GM12878 (cell line): ENCODE measurements around the gene MUC5B. TPM values are rescaled to one million over a fixed set of nuclear protein-coding genes. Genes with fewer than 3 reads are reported as not detected.
A peak's percentile ranks its signal among the peaks of the same experiment; 100 is the strongest.

Experiments used
- CHD1 ChIP-seq: IDR thresholded peaks from 2 replicates; pipeline ENCODE4 v1.6.1; 2012; ENCODE audit warnings: low read depth, low read length, improper control_type of control experiment
- DPF2 ChIP-seq: fragments of 450-650 bp; IDR thresholded peaks from 2 replicates; pipeline ENCODE4 v1.6.1; 2017; ENCODE audit warnings: mild to moderate bottlenecking
- FOS ChIP-seq: IDR thresholded peaks from 3 replicates; pipeline ENCODE4 v1.6.1; 2011; ENCODE audit warnings: borderline replicate concordance; ENCODE audit not compliant: insufficient read length; ENCODE audit errors: extremely low read depth
- KAT2A ChIP-seq: conservative IDR thresholded peaks from 2 replicates; pipeline ENCODE4 v1.6.1; 2011; ENCODE audit warnings: low read depth, low read length; ENCODE audit not compliant: control insufficient read depth
- MYC ChIP-seq: IDR thresholded peaks from 2 replicates; pipeline ENCODE4 v1.6.1; 2011; ENCODE audit warnings: mild to moderate bottlenecking, low read length, moderate library complexity, inconsistent platforms; ENCODE audit not compliant: insufficient read depth, insufficient replicate concordance, insufficient read length, severe bottlenecking
- RCOR1 ChIP-seq: conservative IDR thresholded peaks from 2 replicates; pipeline ENCODE4 v1.6.1; 2012; ENCODE audit warnings: low read depth, low read length, improper control_type of control experiment
- RUNX3 ChIP-seq: IDR thresholded peaks from 2 replicates; pipeline ENCODE4 v1.6.1; 2012; ENCODE audit warnings: low read length, inconsistent platforms
- SPI1 ChIP-seq: IDR thresholded peaks from 2 replicates; pipeline ENCODE4 v1.6.1; 2011; ENCODE audit warnings: low read depth, mild to moderate bottlenecking, low read length, moderate library complexity, borderline replicate concordance; ENCODE audit not compliant: insufficient read depth
- SREBF1 ChIP-seq: IDR thresholded peaks from 2 replicates; pipeline ENCODE4 v1.6.1; 2012; ENCODE audit warnings: mild to moderate bottlenecking, low read length
- STAT3 ChIP-seq: IDR thresholded peaks from 2 replicates; pipeline ENCODE4 v1.6.1; 2011; ENCODE audit warnings: low read depth, low read length, improper control_type of control experiment
- TARDBP ChIP-seq: IDR thresholded peaks from 2 replicates; pipeline ENCODE4 v1.6.1; 2016; ENCODE audit warnings: borderline replicate concordance
- YBX1 ChIP-seq: fragments of 450-650 bp; IDR thresholded peaks from 2 replicates; pipeline ENCODE4 v1.6.1; 2016; ENCODE audit warnings: antibody characterized with exemption
- ZBTB4 ChIP-seq: fragments of 450-650 bp; formaldehyde crosslinking; IDR thresholded peaks from 2 replicates; pipeline ENCODE4 v1.4.0; 2022; ENCODE audit warnings: mild to moderate bottlenecking, moderate library complexity
- polyA plus RNA-seq, 11 experiments: library from polyadenylated mRNA; depleted of rRNA in 4 of 11; unstranded in 6 of 11; stranded (reverse) in 5 of 11; fragments of >200 nt; fragmentation: Nextera tagmentation in 4 of 11; fragmentation: Illumina TruSeq in 1 of 11; extraction: Ambion mirVana in 4 of 11; extraction: Trizol in 1 of 11; gene quantifications; 1 replicate in 1 of 11; 2 replicates in 10 of 11; pipeline versions ENCODE4 v1.2.1 to v1.2.3, GENCODE V29; 2011 to 2016; ENCODE audit warnings: inconsistent platforms in 2 of 11, missing spikeins in 2 of 11, low read depth in 1 of 11
- total RNA-seq, 4 experiments: library from RNA; depleted of rRNA in 3 of 4; stranded (reverse); fragments of >200 nt in 3 of 4; fragmentation: Illumina TruSeq in 1 of 4; extraction: Trizol in 1 of 4; gene quantifications; 2 replicates each; pipeline versions ENCODE4 v1.2.1 to v1.2.3, GENCODE V29; 2013 to 2021
- TF ChIP-seq, protein P1 (sequence below): fragments of 450-650 bp; IDR thresholded peaks from 2 replicates; pipeline ENCODE4 v1.6.1; 2017; ENCODE audit warnings: mild to moderate bottlenecking, moderate library complexity
- TF ChIP-seq, protein P2 (sequence below): IDR thresholded peaks from 2 replicates; pipeline ENCODE4 v1.6.1; 2011; ENCODE audit warnings: low read depth, low read length, improper control_type of control experiment, borderline replicate concordance
- TF ChIP-seq, protein P3 (sequence below): IDR thresholded peaks from 2 replicates; pipeline ENCODE4 v1.6.1; 2012; ENCODE audit warnings: low read depth, low read length, improper control_type of control experiment
- TF ChIP-seq, protein P4 (sequence below): fragments of 450-650 bp; IDR thresholded peaks from 2 replicates; pipeline ENCODE4 v1.6.1; 2018; ENCODE audit warnings: borderline replicate concordance, mild to moderate bottlenecking; ENCODE audit not compliant: partially characterized antibody

Gene MUC5B
- total and polyA plus RNA-seq, 10 of the 15 experiments (the other 5 are each of a cell fraction or from before 2014, with no cell fraction given), result 1.5 TPM; not detected in 9

DNA sequence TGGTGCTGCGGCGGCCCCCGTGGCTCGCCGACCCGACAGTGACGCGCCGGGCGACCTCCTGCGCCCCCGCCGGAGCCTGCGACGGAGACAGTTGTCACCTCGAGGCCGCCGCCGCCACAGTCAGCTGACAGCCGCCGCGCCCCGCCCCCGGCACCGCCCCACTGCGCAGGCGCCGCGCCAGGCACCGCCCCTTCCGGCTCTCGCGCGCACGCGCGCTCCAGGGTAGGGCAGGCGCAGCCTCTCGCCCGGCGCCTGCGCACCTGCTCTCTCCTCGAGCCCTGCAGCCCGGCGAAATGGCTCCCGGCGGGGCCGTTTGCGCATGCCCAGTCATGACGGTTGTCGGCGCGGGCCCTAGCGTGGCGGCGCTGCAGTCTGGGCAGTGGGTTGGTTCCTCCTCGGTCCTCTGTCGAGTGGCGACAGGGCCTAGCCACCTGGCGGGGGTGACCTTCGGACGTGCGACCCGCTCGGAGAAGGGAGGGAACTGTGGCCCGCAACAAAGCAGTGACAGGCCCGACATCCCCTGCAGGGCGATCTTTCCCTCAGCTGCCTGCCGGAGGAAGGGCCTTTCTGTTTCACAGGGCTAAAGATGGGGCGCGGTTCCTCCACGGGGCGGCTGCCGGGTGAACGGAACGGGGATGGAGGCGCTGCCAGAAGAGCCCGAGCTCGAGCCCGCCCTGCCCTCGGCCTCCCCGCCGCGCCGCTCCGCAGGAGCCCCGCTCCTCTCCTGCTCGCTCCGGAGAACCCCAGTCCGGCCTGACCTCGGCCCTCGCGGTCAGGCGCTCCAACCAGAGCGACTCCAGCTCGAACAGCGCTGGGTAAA lies 86.8 kb downstream of the MUC5B start, which contains the start of gene TOLLIP (continued):
- TF ChIP-seq STAT3 (no peak), KAT2A (no peak), TARDBP (no peak), RUNX3 (peak; percentile 23; the same call in 1 of the 2 replicates), RCOR1 (no peak), SPI1 (no peak), ZBTB4 (CRISPR knock-in tag) (no peak), CHD1 (no peak), FOS (no peak), SREBF1 (no peak), YBX1 (no peak), DPF2 (peak; percentile 93), MYC (no peak)
- TF ChIP-seq, protein P1, sequence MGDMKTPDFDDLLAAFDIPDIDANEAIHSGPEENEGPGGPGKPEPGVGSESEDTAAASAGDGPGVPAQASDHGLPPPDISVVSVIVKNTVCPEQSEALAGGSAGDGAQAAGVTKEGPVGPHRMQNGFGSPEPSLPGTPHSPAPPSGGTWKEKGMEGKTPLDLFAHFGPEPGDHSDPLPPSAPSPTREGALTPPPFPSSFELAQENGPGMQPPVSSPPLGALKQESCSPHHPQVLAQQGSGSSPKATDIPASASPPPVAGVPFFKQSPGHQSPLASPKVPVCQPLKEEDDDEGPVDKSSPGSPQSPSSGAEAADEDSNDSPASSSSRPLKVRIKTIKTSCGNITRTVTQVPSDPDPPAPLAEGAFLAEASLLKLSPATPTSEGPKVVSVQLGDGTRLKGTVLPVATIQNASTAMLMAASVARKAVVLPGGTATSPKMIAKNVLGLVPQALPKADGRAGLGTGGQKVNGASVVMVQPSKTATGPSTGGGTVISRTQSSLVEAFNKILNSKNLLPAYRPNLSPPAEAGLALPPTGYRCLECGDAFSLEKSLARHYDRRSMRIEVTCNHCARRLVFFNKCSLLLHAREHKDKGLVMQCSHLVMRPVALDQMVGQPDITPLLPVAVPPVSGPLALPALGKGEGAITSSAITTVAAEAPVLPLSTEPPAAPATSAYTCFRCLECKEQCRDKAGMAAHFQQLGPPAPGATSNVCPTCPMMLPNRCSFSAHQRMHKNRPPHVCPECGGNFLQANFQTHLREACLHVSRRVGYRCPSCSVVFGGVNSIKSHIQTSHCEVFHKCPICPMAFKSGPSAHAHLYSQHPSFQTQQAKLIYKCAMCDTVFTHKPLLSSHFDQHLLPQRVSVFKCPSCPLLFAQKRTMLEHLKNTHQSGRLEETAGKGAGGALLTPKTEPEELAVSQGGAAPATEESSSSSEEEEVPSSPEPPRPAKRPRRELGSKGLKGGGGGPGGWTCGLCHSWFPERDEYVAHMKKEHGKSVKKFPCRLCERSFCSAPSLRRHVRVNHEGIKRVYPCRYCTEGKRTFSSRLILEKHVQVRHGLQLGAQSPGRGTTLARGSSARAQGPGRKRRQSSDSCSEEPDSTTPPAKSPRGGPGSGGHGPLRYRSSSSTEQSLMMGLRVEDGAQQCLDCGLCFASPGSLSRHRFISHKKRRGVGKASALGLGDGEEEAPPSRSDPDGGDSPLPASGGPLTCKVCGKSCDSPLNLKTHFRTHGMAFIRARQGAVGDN, result peak; percentile 99
- TF ChIP-seq, protein P2, sequence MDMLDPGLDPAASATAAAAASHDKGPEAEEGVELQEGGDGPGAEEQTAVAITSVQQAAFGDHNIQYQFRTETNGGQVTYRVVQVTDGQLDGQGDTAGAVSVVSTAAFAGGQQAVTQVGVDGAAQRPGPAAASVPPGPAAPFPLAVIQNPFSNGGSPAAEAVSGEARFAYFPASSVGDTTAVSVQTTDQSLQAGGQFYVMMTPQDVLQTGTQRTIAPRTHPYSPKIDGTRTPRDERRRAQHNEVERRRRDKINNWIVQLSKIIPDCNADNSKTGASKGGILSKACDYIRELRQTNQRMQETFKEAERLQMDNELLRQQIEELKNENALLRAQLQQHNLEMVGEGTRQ, result no peak
- TF ChIP-seq, protein P3, sequence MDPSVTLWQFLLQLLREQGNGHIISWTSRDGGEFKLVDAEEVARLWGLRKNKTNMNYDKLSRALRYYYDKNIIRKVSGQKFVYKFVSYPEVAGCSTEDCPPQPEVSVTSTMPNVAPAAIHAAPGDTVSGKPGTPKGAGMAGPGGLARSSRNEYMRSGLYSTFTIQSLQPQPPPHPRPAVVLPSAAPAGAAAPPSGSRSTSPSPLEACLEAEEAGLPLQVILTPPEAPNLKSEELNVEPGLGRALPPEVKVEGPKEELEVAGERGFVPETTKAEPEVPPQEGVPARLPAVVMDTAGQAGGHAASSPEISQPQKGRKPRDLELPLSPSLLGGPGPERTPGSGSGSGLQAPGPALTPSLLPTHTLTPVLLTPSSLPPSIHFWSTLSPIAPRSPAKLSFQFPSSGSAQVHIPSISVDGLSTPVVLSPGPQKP, result peak; percentile 35
- TF ChIP-seq, protein P4, sequence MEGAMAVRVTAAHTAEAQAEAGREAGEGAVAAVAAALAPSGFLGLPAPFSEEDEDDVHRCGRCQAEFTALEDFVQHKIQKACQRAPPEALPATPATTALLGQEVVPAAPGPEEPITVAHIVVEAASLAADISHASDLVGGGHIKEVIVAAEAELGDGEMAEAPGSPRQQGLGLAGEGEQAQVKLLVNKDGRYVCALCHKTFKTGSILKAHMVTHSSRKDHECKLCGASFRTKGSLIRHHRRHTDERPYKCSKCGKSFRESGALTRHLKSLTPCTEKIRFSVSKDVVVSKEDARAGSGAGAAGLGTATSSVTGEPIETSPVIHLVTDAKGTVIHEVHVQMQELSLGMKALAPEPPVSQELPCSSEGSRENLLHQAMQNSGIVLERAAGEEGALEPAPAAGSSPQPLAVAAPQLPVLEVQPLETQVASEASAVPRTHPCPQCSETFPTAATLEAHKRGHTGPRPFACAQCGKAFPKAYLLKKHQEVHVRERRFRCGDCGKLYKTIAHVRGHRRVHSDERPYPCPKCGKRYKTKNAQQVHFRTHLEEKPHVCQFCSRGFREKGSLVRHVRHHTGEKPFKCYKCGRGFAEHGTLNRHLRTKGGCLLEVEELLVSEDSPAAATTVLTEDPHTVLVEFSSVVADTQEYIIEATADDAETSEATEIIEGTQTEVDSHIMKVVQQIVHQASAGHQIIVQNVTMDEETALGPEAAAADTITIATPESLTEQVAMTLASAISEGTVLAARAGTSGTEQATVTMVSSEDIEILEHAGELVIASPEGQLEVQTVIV, result no peak
